Activated CD8-positive, alpha-beta memory T cell treated with anti-CD3 and anti-CD28 coated beads for 36 hours (primary cell): ENCODE measurements around the gene PRKAR1B. TPM values are rescaled to one million over a fixed set of nuclear protein-coding genes. Genes with fewer than 3 reads are reported as not detected.

ENCODE experiments used
- CTCF ChIA-PET: fragments of 350-600 bp; sonication (Branson Sonifier 250); formaldehyde crosslinking; loops from one replicate; lab custom pipeline; 2021; ENCODE audit warnings: antibody characterized with exemption; lab: Charles Lee
- POLR2A ChIA-PET: fragments of 350-600 bp; sonication (Branson Sonifier 250); formaldehyde crosslinking; loops from one replicate; lab custom pipeline; 2021; ENCODE audit warnings: antibody characterized with exemption; lab: Charles Lee
- total RNA-seq, 2 experiments: library from RNA; stranded (reverse); gene quantifications; one replicate each; pipeline ENCODE4 v1.2.3, GENCODE V29; 2021

PRKAR1B gene
- total RNA-seq, 2 experiments from 2014 or later = 33.5 to 34.5 TPM

GRCh38 chr7:549891-550625 is 177.0 kb downstream of the PRKAR1B start:
- ChIA-PET CTCF (no interaction called here), POLR2A (no interaction called here)

- CTCF ChIA-PET = no interaction called here
- POLR2A ChIA-PET = no interaction called here
These were observed 177.8 kb downstream of the PRKAR1B start for GRCh38 chr7:549066-549890.

- CTCF ChIA-PET = no interaction called here
- POLR2A ChIA-PET = no interaction called here
These were observed 178.7 kb downstream of the PRKAR1B start for GRCh38 chr7:548401-548800.

- CTCF ChIA-PET = no interaction called here
- POLR2A ChIA-PET = no interaction called here
These were observed 181.6 kb downstream of the PRKAR1B start for GRCh38 chr7:545470-545869.

GRCh38 chr7:544338-545221 is 182.5 kb downstream of the PRKAR1B start:
- CTCF ChIA-PET = no interaction called here

GRCh38 chr7:543501-544337 is 183.4 kb downstream of the PRKAR1B start:
- CTCF ChIA-PET = interaction anchor here (0.9 kb wide), 1 partner anchor 21 kb away, joined by 3 read pairs; no protein-coding TSS in a partner anchor

More at GRCh38 chr7:544338-545221, 182.5 kb downstream of the PRKAR1B start:
- POLR2A ChIA-PET = interaction anchor here (0.5 kb wide), 1 partner anchor 73 kb away, joined by 8 read pairs; no protein-coding TSS in a partner anchor

GRCh38 chr7:542713-543500 is 184.2 kb downstream of the PRKAR1B start:
- ChIA-PET POLR2A (no interaction called here), CTCF (interaction anchor here (0.9 kb wide), 2 partner anchors 21 to 112 kb away, joined by 3 read pairs; no protein-coding TSS in a partner anchor)

More at GRCh38 chr7:543501-544337, 183.4 kb downstream of the PRKAR1B start:
- POLR2A ChIA-PET = interaction anchor here (0.5 kb wide), 1 partner anchor 74 kb away, joined by 8 read pairs; no protein-coding TSS in a partner anchor

- ChIA-PET POLR2A (no interaction called here), CTCF (interaction anchor here (0.7 to 0.9 kb wide), 2 partner anchors 16 to 111 kb away, joined by 3 read pairs; no protein-coding TSS in a partner anchor)
These were observed 184.9 kb downstream of the PRKAR1B start for GRCh38 chr7:542131-542712.

GRCh38 chr7:541661-542060 is 185.4 kb downstream of the PRKAR1B start:
- POLR2A ChIA-PET = no interaction called here
- CTCF ChIA-PET = interaction anchor here (0.7 to 0.9 kb wide), 2 partner anchors 15 to 111 kb away, joined by 3 read pairs; no protein-coding TSS in a partner anchor

GRCh38 chr7:540997-541396 is 186.1 kb downstream of the PRKAR1B start:
- ChIA-PET CTCF (no interaction called here), POLR2A (no interaction called here)

GRCh38 chr7:540579-540978 is 186.5 kb downstream of the PRKAR1B start:
- ChIA-PET POLR2A (no interaction called here), CTCF (no interaction called here)

GRCh38 chr7:539731-540411 is 187.2 kb downstream of the PRKAR1B start:
- POLR2A ChIA-PET = no interaction called here
- CTCF ChIA-PET = no interaction called here

GRCh38 chr7:538764-539685 is 188.1 kb downstream of the PRKAR1B start:
- ChIA-PET POLR2A (no interaction called here), CTCF (no interaction called here)

GRCh38 chr7:537911-538634 is 189.0 kb downstream of the PRKAR1B start:
- ChIA-PET CTCF (no interaction called here), POLR2A (no interaction called here)

- POLR2A ChIA-PET = no interaction called here
- CTCF ChIA-PET = no interaction called here
These were observed 190.8 kb downstream of the PRKAR1B start for GRCh38 chr7:536231-536630.
